NCI-H2196 (cell line): ENCODE results near the gene TRIM15.

Experiments used
- DNase-seq: peaks from one replicate; lab custom pipeline; 2025; ENCODE audit not compliant: unreplicated experiment; lab: John Stamatoyannopoulos, UW

TRIM15 gene

DNA sequence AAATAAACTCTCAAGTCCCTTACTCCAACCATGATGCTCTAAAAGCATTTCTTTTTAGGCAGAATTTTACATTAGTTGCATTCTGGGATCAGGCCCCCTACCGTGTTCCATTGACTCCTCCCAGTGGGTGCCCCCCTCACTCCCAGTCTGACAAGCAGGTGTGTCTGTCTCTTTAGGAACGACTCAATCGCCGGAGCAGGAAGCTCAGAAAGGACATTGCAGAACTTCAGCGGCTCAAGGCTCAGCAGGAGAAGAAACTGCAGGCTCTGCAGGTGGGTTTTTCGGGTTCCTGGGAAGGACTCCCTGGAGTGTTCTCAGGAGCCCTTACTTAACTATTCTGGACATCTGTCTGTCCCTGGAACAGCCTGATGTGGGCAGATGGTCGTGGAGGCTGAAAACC is 17.5 kb upstream of the TRIM15 start:
- DNase-seq, result no peak

- DNase-seq, result no peak
Measured at GRCh38 chr6:30147096-30147495, 16.2 kb upstream of the TRIM15 start.

GRCh38 chr6:30149234-30149633 is 14.1 kb upstream of the TRIM15 start:
- DNase-seq, result no peak

GRCh38 chr6:30149858-30150550 is 13.3 kb upstream of the TRIM15 start:
- DNase-seq, result no peak

- no peak for DNase-seq
Measured at GRCh38 chr6:30150671-30151395, 12.5 kb upstream of the TRIM15 start.

DNA sequence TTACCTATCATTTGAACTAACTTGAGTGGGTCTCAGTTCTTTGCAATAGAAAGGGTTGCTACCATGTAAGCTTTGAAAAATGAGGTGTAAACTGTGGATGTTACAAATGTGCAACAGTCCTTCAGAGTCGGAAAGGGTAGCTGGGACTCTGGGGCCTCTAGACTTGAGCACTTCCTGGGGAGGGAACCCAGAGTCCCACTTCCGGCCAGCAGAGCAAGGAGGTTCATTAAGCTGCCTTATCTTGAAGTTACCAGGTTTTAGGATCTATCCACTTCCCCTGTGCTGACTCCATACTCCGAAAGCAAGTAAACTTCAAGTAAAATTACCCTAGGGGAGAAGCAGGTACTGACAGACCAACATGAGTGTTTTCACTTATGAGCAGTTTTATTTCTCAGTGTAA is 11.8 kb upstream of the TRIM15 start:
- no peak for DNase-seq

- no peak for DNase-seq
Measured at GRCh38 chr6:30152016-30152673, 11.2 kb upstream of the TRIM15 start.

DNA sequence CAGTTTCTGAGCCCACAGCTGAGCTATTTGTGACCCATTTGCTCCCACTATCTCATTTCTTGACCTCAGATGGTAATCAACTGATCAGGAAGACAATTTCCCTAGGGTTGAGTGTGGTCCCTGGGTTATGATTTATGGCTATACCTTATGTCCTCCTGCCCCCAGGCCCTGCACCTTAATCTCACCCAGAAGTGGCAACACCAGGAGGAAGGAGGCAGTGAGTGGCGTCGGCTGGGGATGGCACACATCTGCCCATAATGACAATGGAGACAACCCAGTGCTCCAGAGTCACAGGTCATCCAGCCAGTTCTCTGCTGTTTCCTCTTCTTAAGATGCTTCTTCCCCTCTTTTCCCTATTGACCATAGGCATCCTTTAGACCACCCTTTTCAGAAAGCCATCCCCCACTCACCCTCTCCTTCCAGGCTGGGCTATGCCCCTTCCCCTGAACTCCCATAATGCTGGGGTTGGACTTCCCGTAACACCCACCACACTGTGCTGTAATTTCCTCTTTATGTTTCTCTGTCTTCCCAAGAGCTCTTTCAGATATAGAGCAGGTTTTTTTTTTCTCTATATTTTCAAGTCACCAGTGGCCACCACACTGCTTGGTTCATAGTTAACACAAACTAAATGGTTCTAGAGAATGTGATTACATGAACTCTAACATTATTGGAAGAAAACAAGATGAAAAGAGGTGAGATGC is 10.3 kb upstream of the TRIM15 start:
- DNase-seq, result no peak

- no peak for DNase-seq
Measured at GRCh38 chr6:30154061-30154460, 9.3 kb upstream of the TRIM15 start.

DNA sequence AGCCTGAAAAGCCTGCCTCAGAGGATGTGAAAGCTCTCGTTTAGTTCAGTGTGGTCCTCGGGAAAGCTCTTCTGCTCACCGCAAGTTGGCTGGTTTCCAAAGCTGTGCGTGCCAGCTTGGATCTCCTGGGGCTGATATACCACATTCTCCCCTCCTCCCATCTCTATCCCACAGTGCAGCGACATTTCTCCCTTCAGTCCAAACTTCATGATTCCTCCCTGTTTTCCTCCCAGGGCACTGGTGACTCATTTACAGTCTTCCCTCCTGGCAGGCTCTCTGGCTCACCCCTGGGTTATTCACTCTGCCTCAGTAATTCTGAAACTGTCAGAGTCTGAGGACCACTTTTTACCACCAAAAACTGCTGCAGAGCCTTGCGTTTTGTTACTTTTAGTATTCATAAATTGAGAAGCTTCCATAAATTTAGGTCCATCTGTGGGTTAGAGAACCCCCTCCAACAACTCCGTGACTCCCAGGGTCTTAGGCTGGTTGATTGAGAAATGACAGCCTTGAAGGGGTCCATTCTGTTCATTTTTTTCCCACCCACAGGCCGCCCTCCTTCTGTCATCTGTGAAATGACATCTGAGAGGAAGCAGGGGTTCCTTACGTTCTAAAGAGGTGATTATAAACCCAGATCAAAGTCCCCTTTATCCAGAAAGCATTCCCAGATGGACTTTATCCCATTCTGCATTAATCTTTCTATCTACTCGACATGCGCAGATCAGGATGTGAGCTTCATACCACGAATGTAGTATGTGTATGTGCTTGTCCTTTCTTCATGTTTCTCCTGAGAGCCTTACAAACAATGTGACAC is 8.4 kb upstream of the TRIM15 start:
- DNase-seq, result no peak

DNA sequence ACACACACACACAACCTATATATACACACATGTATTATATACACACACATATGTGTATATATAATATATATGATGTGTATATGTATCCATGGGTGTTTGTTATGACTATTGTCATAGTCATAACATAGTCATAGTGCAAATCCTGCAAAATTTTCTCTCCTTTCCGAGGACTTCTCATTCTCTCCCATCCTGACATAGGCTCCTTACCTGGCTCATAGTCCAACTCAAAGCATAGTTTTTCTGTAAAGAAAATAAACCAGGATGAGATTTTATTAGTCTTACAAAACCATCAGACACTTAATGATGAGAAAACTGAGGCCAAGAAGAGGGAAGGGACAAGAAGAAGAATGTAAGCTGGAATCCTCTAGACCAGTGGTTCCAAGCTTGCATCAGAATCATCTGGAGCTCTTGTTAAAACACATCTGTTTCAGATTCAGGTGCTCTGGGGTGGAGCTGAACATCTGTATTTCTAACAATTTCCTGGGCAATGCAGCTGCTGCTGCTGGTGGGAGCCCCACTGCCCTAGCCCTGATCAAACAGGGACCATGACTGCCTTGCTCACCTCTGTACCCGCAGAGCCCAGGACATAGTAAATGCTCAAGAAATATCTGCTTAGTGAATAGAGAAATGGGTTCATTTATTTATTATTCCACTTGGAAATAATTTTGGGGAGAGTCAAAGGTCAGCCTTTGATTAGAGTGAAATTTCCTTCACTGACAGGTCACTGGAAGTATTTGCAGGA is 7.7 kb upstream of the TRIM15 start:
- no peak for DNase-seq

DNA sequence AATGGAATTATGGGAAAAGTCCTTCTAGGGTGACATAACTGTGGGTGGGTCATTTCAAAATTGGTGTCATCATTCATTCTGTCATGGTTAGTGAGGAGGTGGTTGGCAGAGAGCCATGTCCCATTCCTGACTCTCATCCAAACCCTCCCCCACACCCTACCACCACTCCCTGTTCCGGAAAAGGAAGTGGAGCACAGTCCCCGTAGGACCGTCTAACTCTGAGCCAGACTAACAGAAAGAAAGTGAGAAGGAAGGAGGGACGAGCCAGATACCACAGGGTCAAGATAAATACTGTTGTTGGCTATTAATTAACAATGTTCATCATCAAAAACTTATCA is 7.1 kb upstream of the TRIM15 start:
- no peak for DNase-seq

DNA sequence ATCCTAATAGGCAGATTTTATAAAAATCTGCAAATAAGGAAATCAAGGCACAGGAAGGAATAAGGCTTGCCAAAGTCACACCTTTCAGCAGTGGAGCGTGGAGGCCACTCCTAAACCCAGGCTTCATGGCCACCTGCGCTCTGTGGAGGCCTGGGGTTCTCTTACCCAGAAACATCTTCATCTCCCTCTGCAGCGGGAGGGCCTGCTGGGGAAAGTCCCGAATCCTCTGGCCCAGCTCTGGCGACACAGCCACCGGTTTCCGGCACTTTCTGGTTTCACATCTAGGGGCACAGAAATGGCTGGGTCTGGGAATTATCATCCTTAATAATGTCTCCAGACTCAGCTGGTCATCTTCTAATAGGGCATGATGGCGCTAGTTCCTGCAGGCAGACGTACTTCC is 6.6 kb upstream of the TRIM15 start:
- DNase-seq, result no peak

DNA sequence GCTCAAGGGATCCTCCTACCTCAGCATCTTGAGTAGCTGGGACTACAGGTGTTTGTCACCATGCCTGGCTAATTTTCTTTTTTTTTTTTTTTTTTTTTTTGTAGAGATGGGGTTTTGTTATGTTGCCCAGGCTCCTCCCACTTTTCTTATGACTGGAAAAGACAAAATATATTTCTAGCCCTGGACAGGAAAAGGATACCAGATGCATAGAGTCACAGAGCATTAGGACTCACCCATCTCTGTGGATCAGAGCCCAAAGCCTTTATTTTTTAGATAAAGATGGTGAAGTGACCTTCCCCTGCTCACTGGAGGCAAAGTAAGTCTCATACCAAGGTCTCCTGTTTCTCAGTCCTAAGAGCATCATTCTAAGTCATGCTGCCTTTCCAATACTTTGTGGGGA is 5.8 kb upstream of the TRIM15 start:
- DNase-seq, result no peak

GRCh38 chr6:30157999-30158398 is 5.3 kb upstream of the TRIM15 start:
- DNase-seq, result no peak

DNA sequence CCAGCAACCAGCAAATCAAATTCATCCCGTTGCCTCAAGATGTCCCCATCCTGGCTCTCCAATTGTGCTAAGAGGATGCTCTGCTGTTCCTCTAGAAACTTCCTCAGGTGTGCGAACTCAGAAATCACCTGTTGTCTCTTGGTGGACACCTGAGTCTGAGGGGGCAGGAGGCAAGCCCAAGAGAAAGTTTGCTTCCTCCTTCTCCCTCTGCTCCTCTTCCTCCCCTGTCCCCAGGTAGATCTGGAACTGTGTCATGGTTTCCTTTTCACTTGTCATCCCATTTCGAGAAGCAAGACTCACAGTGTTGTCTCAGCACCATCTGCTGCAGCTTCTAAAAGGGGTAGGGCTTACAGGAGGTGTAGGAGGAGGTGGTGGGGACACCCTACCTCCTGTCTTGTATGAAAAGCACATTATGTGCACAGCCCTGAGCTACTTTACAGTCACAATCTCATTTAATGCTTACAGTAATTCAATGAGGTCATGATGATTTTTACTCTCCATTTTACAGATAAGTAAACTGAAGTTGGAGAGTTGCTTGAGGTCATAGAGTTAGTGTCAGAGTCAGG is 4.8 kb upstream of the TRIM15 start:
- no peak for DNase-seq

- DNase-seq, result no peak
Measured at GRCh38 chr6:30160008-30160784, 3.1 kb upstream of the TRIM15 start.

GRCh38 chr6:30160785-30161531 is 2.4 kb upstream of the TRIM15 start, which contains the start of gene TRIM10:
Gene TRIM10, minus strand, starts transcription at chr6:30161211. Its CDS starts 353 bp downstream, at chr6:30160858.
- no peak for DNase-seq
